Left ventricle myocardium inferior (tissue), 1 donor: ENCODE data around the gene C1orf167. TPM values are rescaled to one million over a fixed set of nuclear protein-coding genes. Genes with fewer than 3 reads are reported as not detected.

Source experiments
- DNase-seq: peaks from one replicate; pipeline ENCODE4 v3.0.0-alpha.2; 2020
- H3K27ac ChIP-seq: fragments of 200-600 bp; replicated peaks from 2 replicates; pipeline ENCODE4 v1.8.0; 2021
- H3K27me3 ChIP-seq: fragments of 200-600 bp; 2 replicates; pipeline ENCODE4 v1.8.0; 2021; ENCODE audit warnings: low read depth
- H3K36me3 ChIP-seq: fragments of 200-600 bp; 2 replicates; pipeline ENCODE4 v1.8.0; 2021
- H3K4me1 ChIP-seq: fragments of 200-600 bp; 2 replicates; pipeline ENCODE4 v1.8.0; 2021
- H3K4me3 ChIP-seq: fragments of 200-600 bp; 2 replicates; pipeline ENCODE4 v1.8.0; 2021; ENCODE audit warnings: mild to moderate bottlenecking, moderate library complexity
- H3K9me3 ChIP-seq: fragments of 200-600 bp; replicated peaks from 2 replicates; pipeline ENCODE4 v1.8.0; 2021
- intact Hi-C: fragments of 100-400 bp; cut with micrococcal nuclease; formaldehyde crosslinking; loops from one replicate; pipeline ENCODE4 v1.11.0; 2022
- total RNA-seq: library from RNA; stranded (reverse); fragmentation: NEBNext Ultra II Directional; extraction: Animal tissue kit (Norgen Biotek cat#: 25700); gene quantifications from one replicate; pipeline ENCODE4 v1.2.1, GENCODE V29; 2021
- TF ChIP-seq, protein P1 (sequence below): fragments of 200-600 bp; IDR thresholded peaks from 2 replicates; pipeline ENCODE4 v1.8.0; 2021; ENCODE audit warnings: antibody characterized with exemption, mild to moderate bottlenecking, borderline replicate concordance
- donor health status: DM: no; HTN: yes; CAD: no; lungs with severe emphysema.

Gene C1orf167
- total RNA-seq, 1 donor from 2014 or later, result 2.5 TPM

GRCh38 chr1:11749203-11749689 lies 12.7 kb upstream of the C1orf167 start:
- Histone ChIP-seq H3K36me3 (peaks cover 39% of the 10 kb centered on the region), H3K4me3 (no peak overlapping the region), H3K4me1 (peaks cover 15% of the 10 kb centered on the region), H3K27me3 (no peaks in the 10 kb centered on the region), H3K9me3 (no peaks in the 10 kb centered on the region), H3K27ac (no peak overlapping the region)
- TF ChIP-seq, protein P1, sequence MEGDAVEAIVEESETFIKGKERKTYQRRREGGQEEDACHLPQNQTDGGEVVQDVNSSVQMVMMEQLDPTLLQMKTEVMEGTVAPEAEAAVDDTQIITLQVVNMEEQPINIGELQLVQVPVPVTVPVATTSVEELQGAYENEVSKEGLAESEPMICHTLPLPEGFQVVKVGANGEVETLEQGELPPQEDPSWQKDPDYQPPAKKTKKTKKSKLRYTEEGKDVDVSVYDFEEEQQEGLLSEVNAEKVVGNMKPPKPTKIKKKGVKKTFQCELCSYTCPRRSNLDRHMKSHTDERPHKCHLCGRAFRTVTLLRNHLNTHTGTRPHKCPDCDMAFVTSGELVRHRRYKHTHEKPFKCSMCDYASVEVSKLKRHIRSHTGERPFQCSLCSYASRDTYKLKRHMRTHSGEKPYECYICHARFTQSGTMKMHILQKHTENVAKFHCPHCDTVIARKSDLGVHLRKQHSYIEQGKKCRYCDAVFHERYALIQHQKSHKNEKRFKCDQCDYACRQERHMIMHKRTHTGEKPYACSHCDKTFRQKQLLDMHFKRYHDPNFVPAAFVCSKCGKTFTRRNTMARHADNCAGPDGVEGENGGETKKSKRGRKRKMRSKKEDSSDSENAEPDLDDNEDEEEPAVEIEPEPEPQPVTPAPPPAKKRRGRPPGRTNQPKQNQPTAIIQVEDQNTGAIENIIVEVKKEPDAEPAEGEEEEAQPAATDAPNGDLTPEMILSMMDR, result peak; percentile 57
- intact Hi-C loops, result no loop called here
- peak; percentile 33 for DNase-seq

DNA sequence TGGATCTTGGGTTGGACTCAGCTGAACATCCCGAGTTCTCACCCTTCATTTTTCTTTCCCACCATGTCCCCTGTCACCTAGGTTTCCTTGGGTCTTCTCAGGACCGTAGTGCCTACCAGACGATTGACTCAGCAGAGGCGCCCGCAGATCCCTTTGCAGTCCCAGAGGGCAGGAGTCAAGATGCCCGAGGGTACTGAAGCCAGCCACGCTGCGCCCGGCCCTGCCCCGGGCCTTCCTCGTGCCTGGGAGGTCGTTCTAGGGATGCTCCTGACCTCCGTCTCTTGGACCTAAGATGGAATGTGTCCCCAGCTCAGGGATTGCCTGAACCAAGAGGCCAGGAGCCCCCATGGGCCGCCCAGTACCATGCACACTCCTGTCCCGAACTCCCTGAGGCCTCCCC lies 12.0 kb upstream of the C1orf167 start:
- intact Hi-C loops, result no loop called here
- DNase-seq, result no peak
- no peak overlapping the region for H3K27ac ChIP-seq
- H3K27me3 ChIP-seq, result no peaks in the 10 kb centered on the region
- H3K36me3 ChIP-seq, result peaks cover 39% of the 10 kb centered on the region
- TF ChIP-seq, protein P1, result no peak
- no peak overlapping the region for H3K4me3 ChIP-seq
- H3K4me1 ChIP-seq, result peaks cover 15% of the 10 kb centered on the region
- no peaks in the 10 kb centered on the region for H3K9me3 ChIP-seq

GRCh38 chr1:11751087-11751486 lies 10.9 kb upstream of the C1orf167 start:
- intact Hi-C loops, result no loop called here
- TF ChIP-seq, protein P1, result no peak
- no peak for DNase-seq
- H3K27me3 ChIP-seq, result no peaks in the 10 kb centered on the region
- no peak overlapping the region for H3K4me3 ChIP-seq
- peaks cover 30% of the 10 kb centered on the region for H3K36me3 ChIP-seq
- H3K9me3 ChIP-seq, result no peaks in the 10 kb centered on the region
- no peak overlapping the region for H3K27ac ChIP-seq
- peaks cover 14% of the 10 kb centered on the region for H3K4me1 ChIP-seq

DNA sequence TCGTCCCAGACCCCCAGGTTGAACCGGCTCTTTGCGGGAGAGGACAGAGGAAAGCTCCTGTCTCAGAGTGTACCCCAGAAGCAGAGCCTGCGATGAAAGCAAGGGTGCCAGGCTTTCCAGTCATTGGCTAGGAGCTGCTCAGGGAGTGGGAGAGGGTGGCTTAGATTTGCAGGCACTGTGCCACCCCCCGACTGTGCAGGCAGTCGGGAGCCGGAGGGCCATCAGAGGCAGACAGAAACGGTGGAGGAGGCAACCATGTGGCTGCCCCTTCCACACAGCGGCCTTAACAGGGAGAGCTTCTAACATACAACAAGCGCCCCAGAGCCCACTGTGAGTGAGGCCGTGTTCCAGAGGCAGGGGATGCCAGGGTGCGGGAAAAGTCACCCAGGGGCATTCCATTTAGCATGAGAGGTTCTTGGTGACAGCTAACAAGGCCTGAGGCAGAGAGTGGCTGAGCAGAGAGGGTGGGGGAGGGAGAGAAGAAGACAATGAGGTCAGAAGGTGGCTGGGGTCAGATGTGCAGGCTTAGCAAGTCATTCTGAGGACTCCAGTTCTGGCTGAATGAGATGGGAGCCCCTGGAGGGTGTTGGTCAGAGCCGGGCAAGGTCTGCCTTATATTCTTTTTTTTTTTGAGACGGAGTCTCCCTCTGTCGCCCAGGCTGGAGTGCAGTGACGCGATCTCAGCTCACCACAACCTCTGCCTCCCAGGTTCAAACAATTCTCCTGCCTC lies 9.5 kb upstream of the C1orf167 start:
- TF ChIP-seq, protein P1, result no peak
- intact Hi-C loops, result no loop called here
- Histone ChIP-seq H3K4me3 (no peak overlapping the region), H3K36me3 (peaks cover 25% of the 10 kb centered on the region), H3K9me3 (no peaks in the 10 kb centered on the region), H3K4me1 (no peaks in the 10 kb centered on the region), H3K27ac (no peak overlapping the region), H3K27me3 (no peaks in the 10 kb centered on the region)
- no peak for DNase-seq

DNA sequence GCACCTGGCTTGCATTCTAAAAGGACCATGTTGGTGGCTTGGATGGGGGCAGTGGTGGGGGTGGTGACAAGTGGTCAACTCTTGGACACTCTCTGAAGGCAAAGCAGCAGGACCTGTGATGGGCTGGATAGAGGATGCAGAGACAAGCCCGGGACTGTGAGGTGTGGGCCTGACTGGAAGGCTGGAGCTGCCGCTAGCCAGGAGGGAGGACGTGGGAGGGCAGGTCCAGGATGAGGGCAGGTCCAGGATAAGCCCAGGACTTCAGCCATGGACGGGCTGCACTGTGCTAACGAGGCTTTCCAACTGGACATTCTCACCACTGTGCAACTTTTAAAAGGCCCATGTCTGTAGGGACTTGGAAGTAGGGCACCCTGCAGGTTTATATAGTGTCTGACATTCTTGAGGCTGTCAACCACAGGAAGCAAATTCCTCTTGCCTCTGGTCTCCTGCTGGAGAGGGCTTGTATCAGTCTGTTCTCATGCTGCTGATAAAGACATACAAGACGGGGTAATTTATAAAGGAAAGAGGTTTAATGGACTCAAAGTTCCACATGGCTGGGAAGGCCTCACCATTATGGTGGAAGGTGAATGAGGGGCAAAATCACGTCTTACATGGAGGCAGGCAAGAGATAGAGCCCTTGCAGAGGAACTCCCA lies 8.3 kb upstream of the C1orf167 start:
- H3K4me1 ChIP-seq, result no peaks in the 10 kb centered on the region
- no peaks in the 10 kb centered on the region for H3K9me3 ChIP-seq
- TF ChIP-seq, protein P1, result no peak
- intact Hi-C loops, result no loop called here
- H3K27ac ChIP-seq, result no peak overlapping the region
- DNase-seq, result no peak
- H3K36me3 ChIP-seq, result peaks cover 22% of the 10 kb centered on the region
- H3K4me3 ChIP-seq, result no peak overlapping the region
- H3K27me3 ChIP-seq, result no peaks in the 10 kb centered on the region
